Measurements from ENCODE around the gene ADCY5.

Gene ADCY5

DNA sequence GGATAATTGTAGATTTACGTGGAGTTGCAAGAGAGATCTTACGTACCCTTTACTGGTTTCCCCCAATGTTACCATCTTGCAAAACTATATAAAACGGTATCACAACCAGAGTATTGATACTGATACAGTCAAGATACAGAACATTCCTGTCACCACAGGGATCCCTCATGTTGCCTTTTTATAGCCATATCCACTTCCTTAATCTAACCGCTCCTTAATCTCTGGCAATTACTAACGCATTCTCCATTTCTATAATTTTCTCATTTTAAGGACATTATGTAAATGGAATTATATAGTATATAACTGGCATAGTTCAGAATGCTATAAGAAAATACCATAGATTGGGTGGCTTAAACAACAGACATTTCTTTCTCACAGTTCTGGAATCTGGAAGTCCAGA is 186.0 kb downstream of the ADCY5 start:
- TF ChIP-seq, protein P1, sequence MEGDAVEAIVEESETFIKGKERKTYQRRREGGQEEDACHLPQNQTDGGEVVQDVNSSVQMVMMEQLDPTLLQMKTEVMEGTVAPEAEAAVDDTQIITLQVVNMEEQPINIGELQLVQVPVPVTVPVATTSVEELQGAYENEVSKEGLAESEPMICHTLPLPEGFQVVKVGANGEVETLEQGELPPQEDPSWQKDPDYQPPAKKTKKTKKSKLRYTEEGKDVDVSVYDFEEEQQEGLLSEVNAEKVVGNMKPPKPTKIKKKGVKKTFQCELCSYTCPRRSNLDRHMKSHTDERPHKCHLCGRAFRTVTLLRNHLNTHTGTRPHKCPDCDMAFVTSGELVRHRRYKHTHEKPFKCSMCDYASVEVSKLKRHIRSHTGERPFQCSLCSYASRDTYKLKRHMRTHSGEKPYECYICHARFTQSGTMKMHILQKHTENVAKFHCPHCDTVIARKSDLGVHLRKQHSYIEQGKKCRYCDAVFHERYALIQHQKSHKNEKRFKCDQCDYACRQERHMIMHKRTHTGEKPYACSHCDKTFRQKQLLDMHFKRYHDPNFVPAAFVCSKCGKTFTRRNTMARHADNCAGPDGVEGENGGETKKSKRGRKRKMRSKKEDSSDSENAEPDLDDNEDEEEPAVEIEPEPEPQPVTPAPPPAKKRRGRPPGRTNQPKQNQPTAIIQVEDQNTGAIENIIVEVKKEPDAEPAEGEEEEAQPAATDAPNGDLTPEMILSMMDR (IDR thresholded peaks at IDR 0.05; ENCODE audit: insufficient read depth, low read length, missing control alignments), result no peak
- H3K4me3 ChIP-seq (ENCODE audit: low read depth, low read length), result no peak overlapping the region
- DNase-seq (ENCODE audit: low read depth, low spot score), result no peak
- ChIA-PET POLR2A (no interaction called here), CTCF (no interaction called here)

DNA sequence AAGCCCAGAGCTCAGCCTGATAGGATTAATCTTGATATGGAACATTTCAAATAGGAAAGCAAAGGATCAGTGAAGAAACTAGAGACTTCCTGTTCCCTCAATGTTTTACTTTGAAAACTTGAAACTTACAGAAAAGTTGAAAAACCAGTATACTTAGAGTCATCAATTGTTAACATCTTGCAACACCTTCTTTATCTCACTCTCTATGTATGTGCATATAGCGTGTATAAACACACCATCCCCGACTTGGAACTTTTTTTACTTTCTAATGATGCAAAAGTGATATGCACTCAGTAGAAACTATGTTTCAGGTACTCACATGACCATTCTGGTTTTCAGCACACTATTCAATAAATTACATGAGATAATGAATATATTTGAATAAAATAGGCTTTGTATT is 186.7 kb downstream of the ADCY5 start:
- DNase-seq (ENCODE audit: low read depth, low spot score), result no peak
- TF ChIP-seq, protein P1 (IDR thresholded peaks at IDR 0.05; ENCODE audit: insufficient read depth, low read length, missing control alignments), result no peak
- no peak overlapping the region for H3K4me3 ChIP-seq (ENCODE audit: low read depth, low read length)
- ChIA-PET POLR2A (no interaction called here), CTCF (no interaction called here)

DNA sequence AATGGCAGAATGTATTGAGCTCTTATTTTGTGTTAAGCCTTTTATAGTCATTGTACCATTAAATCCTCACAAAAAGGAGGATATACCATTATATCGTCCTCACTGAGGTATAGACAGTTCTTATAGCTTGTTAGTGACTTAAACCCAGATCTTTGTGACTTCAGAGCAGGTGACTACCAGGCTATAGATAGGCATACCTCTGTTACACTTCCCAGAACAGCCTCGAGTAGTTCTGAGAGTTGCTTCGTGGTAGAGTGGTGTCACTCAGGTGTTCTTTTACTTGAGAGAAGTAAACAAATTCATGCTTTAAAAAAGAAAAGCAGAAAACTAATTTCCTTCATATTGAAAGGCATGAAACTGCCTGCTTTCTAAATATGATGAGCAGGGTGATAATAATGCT is 187.2 kb downstream of the ADCY5 start:
- ChIA-PET CTCF (no interaction called here), POLR2A (no interaction called here)
- no peak for DNase-seq (ENCODE audit: low read depth, low spot score)
- H3K4me3 ChIP-seq (ENCODE audit: low read depth, low read length), result no peak overlapping the region
- TF ChIP-seq, protein P1 (IDR thresholded peaks at IDR 0.05; ENCODE audit: insufficient read depth, low read length, missing control alignments), result no peak

- ChIA-PET CTCF (interaction anchor here (0.7 to 1.6 kb wide), 11 partner anchors 10 to 866 kb away, joined by 3 to 7 read pairs (median 3); no protein-coding TSS in a partner anchor), POLR2A (no interaction called here)
- DNase-seq (ENCODE audit: low read depth, low spot score), result no peak
- TF ChIP-seq, protein P1 (IDR thresholded peaks at IDR 0.05; ENCODE audit: insufficient read depth, low read length, missing control alignments), result peak; percentile 23
- no peak overlapping the region for H3K4me3 ChIP-seq (ENCODE audit: low read depth, low read length)
Observed at GRCh38 chr3:123258811-123259420, 190.0 kb downstream of the ADCY5 start.

- no peak for DNase-seq (ENCODE audit: low read depth, low spot score)
- no peak overlapping the region for H3K4me3 ChIP-seq (ENCODE audit: low read depth, low read length)
- ChIA-PET CTCF (interaction anchor here (1.0 to 1.6 kb wide), 9 partner anchors 10 to 865 kb away, joined by 3 to 7 read pairs (median 3); no protein-coding TSS in a partner anchor), POLR2A (no interaction called here)
- TF ChIP-seq, protein P1 (IDR thresholded peaks at IDR 0.05; ENCODE audit: insufficient read depth, low read length, missing control alignments), result no peak
Observed at GRCh38 chr3:123258359-123258758, 190.5 kb downstream of the ADCY5 start.

DNA sequence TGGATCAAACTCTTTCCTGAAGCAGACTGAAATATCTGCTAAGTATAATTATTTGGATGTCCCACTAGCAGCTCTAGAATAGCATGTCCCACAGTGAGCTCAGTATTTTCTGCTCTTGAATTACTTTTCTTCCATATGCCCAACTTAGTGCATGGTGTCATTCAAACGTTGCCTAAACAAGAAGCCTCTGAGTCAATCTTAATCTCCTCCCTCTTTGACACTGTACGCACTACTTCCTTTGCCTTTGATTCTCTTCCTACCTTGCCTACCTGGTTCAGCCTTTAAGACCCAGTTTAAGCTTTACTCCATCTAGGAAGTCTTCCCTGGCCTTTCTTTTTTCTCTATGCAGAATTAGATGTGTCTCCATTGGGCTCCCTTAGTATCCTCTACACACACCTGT is 192.6 kb downstream of the ADCY5 start:
- TF ChIP-seq, protein P1 (IDR thresholded peaks at IDR 0.05; ENCODE audit: insufficient read depth, low read length, missing control alignments), result no peak
- POLR2A ChIA-PET, result no interaction called here
- no peak for DNase-seq (ENCODE audit: low read depth, low spot score)
- H3K4me3 ChIP-seq (ENCODE audit: low read depth, low read length), result no peak overlapping the region
- CTCF ChIA-PET, result interaction anchor here (0.6 to 0.8 kb wide), 2 partner anchors 313 to 315 kb away, joined by 3 to 4 read pairs; no protein-coding TSS in a partner anchor

Measured in AG04449 (cell line).